HG03025 (cell line): ENCODE data around the gene BRIX1.

Experiments used
- ATAC-seq: cut with Tn5 transposase; IDR thresholded peaks from one replicate; pipeline ENCODE4 v1.9.1; 2021; ENCODE audit warnings: mild to moderate bottlenecking, moderate library complexity; ENCODE audit not compliant: unreplicated experiment, low FRiP score

Gene BRIX1

GRCh38 chr5:34915139-34915855 lies at the start of gene BRIX1, which contains the start of gene RAD1:
Gene BRIX1 (plus strand): TSS chr5:34915711. CDS start chr5:34915739, 28 bp downstream.
Gene RAD1 (minus strand): TSS chr5:34915504. CDS start chr5:34914892, 612 bp downstream.
- peak; percentile 99 for ATAC-seq

DNA sequence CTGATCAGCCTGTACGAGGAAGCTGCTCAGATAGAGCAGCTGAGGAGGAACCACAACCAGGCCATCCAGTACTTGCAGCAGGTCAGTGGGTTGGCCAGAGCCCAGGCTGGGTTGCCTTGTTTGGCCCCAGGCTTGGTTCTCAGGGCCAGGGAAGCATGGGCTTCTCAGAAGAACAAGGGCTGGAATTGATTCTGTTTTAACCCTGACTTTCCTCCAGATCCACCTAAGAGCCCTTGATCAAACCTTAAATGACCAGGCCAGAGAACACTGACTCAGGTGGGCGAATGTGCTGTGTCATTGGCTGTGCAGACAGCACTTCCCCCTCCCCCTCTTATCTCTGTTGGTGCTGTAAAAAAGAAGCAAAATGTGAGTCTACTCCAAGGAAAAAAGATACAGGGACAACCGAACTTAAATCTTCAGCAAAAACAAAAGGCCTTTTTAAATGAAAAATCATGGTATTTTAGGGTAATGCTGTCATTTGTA lies 48.5 kb upstream of the BRIX1 start:
- no peak for ATAC-seq

GRCh38 chr5:34867660-34868059 lies 47.9 kb upstream of the BRIX1 start:
- ATAC-seq: no peak

- ATAC-seq: no peak
These were observed 46.7 kb upstream of the BRIX1 start for GRCh38 chr5:34868791-34869190.

DNA sequence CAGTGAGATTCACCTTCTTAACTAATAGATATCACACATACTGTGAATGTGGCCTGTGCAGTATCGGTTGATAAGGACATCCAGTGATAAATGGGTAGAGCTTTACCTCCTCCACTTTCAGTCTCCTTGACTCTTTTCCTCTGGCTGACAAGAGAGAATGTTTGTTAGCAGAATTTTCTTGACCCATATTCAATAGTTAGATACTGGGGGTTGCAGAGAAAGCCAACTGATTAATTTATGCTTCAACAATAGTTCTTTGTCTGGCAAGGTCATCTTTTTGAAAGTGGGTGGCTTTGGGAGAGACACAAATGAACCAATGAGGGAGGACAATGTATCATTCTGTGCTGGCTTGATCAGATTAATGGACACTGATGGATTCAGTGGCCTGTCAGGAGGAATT lies 46.3 kb upstream of the BRIX1 start:
- no peak for ATAC-seq

DNA sequence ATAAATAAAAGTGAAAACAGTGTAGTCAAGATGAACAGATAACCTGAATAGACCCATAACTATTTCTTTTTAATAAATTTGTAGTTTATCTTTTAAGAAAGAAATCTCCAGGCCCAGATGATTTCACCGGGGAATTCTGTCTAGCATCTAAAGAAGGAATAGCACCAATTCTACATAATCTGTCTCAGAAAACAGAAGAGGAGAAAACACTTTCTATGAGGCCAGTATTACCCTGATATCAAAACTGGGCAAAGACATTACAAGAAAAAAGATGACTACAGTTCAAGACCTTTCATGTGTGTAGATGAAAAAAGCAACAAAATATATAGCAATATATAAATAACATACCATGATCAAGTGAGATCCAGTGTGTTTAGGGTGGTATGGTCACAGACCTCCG lies 45.1 kb upstream of the BRIX1 start:
- no peak for ATAC-seq

- ATAC-seq: no peak
These were observed 39.2 kb upstream of the BRIX1 start for GRCh38 chr5:34876275-34876674.

- ATAC-seq: no peak
These were observed 34.3 kb upstream of the BRIX1 start for GRCh38 chr5:34881246-34881645.

- ATAC-seq: no peak
These were observed 29.0 kb upstream of the BRIX1 start for GRCh38 chr5:34886392-34887119.

GRCh38 chr5:34889394-34889793 lies 26.1 kb upstream of the BRIX1 start:
- ATAC-seq: no peak

DNA sequence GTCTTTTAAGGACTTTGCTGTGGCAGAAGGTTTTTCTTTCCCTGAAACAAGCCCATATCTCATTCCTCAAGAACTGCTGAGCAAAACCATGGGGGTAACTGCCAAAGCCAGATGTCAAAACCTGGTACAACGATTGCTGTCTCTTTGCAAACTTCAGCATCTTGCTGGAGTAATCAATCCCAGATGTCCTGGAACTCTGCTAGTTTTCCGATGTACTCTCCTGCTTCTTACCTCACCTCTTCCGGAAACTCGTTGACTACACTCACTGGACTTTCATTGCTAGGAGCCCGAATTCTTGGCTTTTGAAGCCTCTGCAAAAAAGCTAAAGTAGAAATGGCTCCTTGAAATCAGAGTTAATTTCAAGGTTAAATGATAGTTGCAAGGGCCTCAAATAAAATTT lies 23.5 kb upstream of the BRIX1 start:
- no peak for ATAC-seq

DNA sequence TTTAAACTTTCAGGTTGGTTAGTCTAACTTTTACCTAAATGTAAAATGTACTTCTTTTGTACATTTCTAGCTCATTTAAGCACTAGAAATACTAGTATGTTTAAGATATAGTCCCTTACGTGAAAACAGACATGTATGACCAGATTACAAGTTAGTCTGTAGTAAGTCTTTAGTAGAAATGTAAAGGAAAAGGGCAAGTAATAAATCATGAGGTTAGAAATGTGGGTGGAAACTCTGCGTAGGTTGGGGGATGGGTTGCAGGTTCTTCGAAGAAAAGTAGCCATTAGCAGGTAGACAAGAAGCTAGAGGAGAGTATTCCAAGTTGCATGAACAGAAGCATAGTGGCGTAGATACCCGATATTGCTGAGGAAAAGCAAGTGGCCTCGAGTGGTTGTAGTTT lies 23.1 kb upstream of the BRIX1 start:
- no peak for ATAC-seq

DNA sequence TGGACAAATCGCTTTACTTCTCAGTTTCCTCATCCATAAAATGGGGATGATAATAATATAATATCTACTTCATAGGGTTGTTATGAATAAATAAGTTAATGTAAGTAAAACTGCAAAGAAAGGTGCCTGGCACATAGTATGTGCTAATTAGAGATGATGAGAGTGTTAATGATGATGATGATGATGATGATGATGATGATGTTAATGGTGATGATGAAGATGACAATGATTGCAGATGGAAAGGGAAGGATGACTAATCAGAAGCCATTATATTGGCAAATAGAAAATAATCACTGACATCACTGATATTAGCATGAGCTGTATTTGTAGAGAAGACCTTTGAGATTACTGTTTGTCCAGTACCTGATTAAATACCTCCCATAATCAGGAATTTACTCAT lies 20.8 kb upstream of the BRIX1 start:
- ATAC-seq: no peak

- no peak for ATAC-seq
These were observed 19.7 kb upstream of the BRIX1 start for GRCh38 chr5:34895641-34896419.

- no peak for ATAC-seq
These were observed 17.9 kb upstream of the BRIX1 start for GRCh38 chr5:34897646-34898045.

GRCh38 chr5:34898258-34898895 lies 17.1 kb upstream of the BRIX1 start:
- no peak for ATAC-seq

DNA sequence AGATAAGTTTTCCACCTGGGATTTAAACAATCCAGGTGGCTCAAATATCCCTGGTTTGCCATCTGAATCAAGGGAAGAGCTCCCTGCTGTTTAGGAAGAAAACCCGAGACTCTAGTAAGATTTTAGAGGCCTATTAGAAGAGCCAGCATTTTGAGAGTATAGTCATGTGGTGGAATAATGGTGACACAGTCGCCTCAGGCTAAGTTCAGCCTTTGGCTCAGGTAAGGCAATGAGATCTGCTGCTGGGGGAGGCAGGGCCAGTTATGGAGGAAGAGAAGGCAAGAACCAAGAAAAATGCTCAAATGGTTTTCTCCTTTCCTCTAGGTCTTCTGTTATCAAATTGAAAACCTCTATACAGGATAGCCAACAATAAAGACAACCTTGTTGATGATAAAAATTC lies 16.4 kb upstream of the BRIX1 start:
- ATAC-seq: no peak

- no peak for ATAC-seq
These were observed 14.9 kb upstream of the BRIX1 start for GRCh38 chr5:34900652-34901051.

GRCh38 chr5:34903260-34903659 lies 12.3 kb upstream of the BRIX1 start:
- no peak for ATAC-seq

DNA sequence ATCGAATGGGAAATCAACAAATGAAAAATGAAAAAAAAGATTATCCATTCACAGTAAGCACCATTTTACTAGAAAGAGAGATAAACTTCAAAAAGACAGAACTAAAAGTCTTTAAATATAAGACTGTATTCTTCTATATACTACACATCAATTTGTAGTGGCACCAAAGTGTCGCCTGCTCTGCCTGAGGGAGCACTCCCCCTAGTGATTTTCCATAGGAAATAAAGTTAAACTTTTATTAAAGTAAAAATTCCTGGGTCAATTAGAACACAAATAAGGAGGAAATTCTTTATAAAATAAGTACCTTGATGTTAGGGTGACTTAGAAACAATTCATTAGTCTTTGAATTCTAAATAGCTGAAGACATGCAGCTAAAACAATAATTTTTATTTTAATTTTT lies 9.9 kb upstream of the BRIX1 start:
- no peak for ATAC-seq

GRCh38 chr5:34913072-34913471 lies 2.4 kb upstream of the BRIX1 start:
- ATAC-seq: no peak
